Mesangial cell (primary cell): ENCODE results near the gene CHKB. TPM values are rescaled to one million over a fixed set of nuclear protein-coding genes. Genes with fewer than 3 reads are reported as not detected.

Experiments
- total RNA-seq: library from RNA; depleted of rRNA; stranded (reverse); fragments of >200 nt; gene quantifications from 2 replicates; pipeline ENCODE4 v1.2.3, GENCODE V29; 2015

The CHKB gene
- total RNA-seq: 36.7 and 69.5 TPM in 2 replicates

GRCh38 chr22:50582493-50583293 is at the start of gene CHKB:
TSS of gene CHKB (minus strand) at chr22:50582849. CDS start at chr22:50582781, 68 bp downstream.

DNA sequence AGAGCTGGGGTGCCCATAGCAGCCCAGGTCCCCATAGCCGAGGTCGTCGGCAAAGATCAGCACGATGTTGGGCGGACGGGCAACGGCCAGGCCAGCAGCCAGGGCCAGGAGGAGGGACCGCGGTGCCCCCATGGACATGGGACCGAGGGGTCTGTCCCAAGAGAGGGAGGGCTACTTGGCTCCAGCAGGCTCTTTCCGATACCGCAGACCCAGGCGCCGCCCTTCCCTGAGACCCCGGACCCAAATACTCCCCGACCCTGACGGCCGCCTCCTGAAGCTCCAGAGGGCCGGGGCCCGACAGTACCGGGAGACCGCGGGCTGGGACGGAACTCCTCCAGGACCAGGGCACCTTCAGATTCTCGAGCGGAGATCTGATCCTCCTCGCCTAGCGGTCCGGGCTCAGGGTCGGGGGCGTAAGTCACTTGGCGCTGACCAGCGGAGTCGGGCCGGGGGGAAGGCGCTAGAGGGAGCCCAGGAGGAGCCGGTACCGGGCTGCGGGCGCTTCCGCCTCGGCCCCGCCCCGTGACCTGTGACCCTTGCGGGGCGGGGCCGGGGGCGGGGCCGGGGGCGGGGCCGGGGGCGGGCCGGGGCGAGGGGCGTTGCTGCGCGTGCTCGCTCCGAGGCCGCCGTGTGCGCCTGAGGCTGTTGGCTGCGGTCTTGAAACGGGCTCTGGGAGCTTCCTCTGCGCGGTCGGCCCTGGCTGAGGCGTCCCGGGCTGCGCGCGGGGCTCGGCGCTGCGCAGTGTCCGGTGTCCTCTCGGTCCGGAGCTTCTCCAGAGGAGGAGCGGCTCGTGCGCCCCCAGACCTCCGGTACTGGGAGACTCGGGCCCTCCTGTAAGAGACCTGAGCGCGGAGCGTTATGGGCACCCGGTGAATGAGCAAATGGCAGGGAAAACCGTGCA is 45.2 kb upstream of the CHKB start, which contains the start of gene ARSA:
Gene ARSA (minus strand): TSS at position 511 of the 901 bp plus-strand sequence. CDS start 373 bp downstream, at position 138.

DNA sequence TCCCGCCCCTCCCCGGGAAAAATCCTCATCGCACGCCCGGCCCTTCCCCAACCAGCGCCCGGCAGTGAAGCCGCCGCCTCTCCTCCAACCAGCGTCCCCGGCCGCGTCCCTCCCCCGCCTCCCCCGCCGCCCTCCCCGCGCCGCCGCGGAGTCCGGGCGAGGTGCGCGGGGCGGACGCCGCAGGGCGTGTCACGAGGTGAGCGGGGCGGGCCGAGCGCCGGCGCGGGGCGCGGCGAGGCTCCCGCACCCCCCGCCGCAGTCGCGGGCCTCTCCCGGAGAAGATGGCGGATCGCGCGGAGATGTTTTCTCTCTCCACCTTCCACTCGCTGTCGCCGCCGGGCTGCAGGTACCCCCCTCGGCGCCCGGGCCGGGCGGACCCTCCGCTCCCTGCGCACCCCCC is 17.9 kb upstream of the CHKB start, which contains the start of gene MAPK8IP2:
Gene MAPK8IP2 (plus strand): TSS at position 256 of the 400 bp plus-strand sequence. CDS start 26 bp downstream, at position 282.

DNA sequence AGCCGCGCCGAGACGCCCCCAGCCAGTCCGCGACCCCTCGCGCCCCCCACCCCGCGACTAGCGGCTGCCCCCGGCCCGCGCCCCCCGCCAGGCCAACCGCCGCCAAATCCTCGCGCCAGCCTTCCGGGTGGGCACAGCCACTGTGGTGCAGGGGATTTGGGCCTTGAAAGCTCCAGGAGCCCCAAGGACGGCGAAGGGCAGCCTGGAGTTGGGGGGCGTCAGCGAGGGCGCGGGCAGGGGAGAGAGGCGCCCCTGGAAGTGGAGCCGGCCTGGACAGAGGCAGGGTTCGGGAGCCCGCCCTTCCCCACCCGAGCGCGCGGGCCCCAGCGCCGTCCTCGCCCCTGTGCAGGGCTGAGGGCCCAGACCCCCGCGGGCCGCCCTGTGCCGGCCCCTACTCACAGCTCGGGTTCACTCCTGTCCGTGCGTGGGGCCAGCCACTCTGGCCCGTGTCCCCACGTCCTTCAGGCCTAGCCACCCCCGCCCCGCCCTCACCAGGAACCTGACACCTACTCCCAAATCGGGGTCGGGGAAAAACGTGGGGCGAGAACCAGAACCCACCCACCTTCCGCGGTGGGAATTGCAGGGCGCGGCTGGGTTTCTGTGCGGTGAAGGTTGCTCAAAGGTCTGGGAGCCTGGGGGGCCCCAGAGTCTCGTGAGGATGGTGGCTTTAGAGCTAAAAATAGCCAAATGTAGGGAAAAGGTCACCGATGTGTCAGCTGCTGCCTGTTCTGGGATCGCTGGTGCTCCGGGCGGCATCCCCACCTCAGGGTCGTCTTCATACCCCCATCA is 4.5 kb downstream of the CHKB start, which contains the start of gene CPT1B:
Gene CPT1B (minus strand): TSS at position 441 of the 789 bp plus-strand sequence. CDS start 512 bp downstream, outside the sequence.

GRCh38 chr22:50562523-50563412 is 19.9 kb downstream of the CHKB start, which contains the start of gene SYCE3:
TSS of gene SYCE3 (minus strand) at chr22:50562919. CDS start at chr22:50556405, 6,514 bp downstream.

DNA sequence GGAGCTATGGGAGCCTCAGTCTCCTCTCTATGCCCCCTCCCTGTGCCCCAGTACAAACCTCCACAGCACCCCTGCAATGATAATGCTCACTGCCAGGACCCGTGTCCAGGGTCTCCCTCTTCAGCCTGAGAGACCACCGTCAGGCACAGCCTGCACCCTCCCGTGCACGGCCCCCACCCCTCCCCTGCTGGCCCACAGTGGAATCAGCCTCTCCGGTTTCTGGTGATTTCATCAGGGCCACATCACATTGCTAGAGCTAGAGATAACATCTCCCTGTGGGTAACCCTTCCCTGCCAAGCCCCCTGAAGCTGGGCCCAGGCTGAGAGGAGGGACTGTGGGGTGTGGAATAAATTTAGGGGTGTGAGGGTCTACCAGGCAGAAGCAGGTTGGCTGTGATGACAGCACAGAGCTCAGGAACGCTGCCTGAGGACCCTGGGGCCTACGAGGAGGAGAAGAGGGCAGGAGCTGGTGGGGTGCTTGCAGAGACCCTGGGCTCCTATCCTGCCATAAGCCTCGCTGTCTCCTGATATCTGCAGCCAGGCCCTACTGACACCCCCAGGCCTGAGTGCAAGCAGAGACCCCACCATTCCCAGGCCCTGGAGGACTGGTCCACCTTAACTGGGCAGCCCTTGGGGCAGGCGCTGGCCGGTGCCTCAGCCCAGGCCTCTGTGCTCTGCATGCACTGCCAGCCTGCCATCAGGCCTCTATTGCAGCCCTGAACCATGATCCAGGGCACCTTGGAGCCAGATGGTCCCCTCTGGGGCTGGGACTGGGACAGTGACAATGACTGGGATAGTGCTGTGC is 36.9 kb downstream of the CHKB start, which contains the start of gene KLHDC7B:
Gene KLHDC7B (plus strand): TSS at position 378 of the 804 bp plus-strand sequence. CDS start 345 bp downstream, at position 723.

DNA sequence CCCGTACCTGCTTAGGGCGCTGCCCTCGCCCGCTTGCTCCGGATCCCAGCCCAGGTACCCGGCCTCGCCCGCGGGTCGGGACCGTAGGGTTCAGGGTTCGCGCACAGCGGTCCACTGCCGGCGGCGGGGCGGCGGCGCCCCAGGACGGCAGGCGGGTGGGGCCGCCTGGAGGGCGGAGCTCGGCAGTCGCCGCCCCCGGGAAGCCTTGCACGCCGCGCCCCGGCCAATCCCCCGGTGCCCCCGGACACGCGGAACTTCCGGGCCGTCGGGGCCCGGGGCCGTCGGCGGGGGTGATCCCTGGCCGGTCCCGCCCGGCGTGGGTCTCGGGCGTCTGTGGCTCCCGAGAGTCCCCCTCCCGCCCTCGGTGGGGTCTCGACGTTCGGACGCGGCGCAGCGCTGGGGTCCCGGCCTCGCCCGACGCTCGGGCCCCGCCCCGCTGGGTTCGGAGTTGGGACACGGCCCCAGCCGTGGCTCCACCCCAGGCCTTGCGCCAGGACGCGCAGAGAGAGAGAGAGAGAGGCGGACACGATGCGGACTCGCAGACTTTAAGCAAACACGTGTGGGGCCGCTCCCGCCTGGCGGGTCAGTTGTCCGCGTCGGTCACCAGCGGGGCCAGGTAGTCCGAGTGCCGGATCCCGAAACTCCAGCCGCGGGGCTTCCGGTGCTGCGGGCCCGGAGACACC is 52.6 kb downstream of the CHKB start, which contains the start of gene TYMP:
Gene TYMP (minus strand): TSS at position 116 of the 683 bp plus-strand sequence. CDS start 303 bp downstream, outside the sequence.

Other genes starting within 250 kb of the CHKB start
- 37.6 and 52.5 TPM in 2 replicates for gene PPP6R2, start 239.5 kb downstream of the CHKB start, total RNA-seq
- gene SBF1, start 107.8 kb downstream of the CHKB start, total RNA-seq: 74.1 and 83.3 TPM in 2 replicates
- gene ADM2, start 101.3 kb downstream of the CHKB start, total RNA-seq: 5.9 and 14.1 TPM in 2 replicates
- 0.33 and 1.5 TPM in 2 replicates for gene MIOX, start 96.0 kb downstream of the CHKB start, total RNA-seq
- 102 and 128 TPM in 2 replicates for gene LMF2, start 75.1 kb downstream of the CHKB start, total RNA-seq
- gene NCAPH2, start 74.6 kb downstream of the CHKB start, total RNA-seq: 27.3 and 81.8 TPM in 2 replicates
- gene SCO2, start 57.3 kb downstream of the CHKB start, total RNA-seq: 0.33 and 2.7 TPM in 2 replicates
- 11.9 and 37.3 TPM in 2 replicates for gene TYMP, start 52.8 kb downstream of the CHKB start, total RNA-seq
- 0.16 and 1.3 TPM in 2 replicates for gene KLHDC7B, start 37.0 kb downstream of the CHKB start, total RNA-seq
- gene SYCE3, start 19.9 kb downstream of the CHKB start, total RNA-seq: not detected in 2 replicates
- gene CPT1B, start 4.4 kb downstream of the CHKB start, total RNA-seq: 1.9 TPM in 1 of 2 replicates, not detected in the other
- gene MAPK8IP2, start 17.9 kb upstream of the CHKB start, total RNA-seq: 0.33 and 1.0 TPM in 2 replicates
- 20.9 and 59.3 TPM in 2 replicates for gene ARSA, start 45.3 kb upstream of the CHKB start, total RNA-seq
- gene SHANK3, start 90.0 kb upstream of the CHKB start, total RNA-seq: 2.3 and 4.9 TPM in 2 replicates
- not detected in 2 replicates for gene ACR, start 155.4 kb upstream of the CHKB start, total RNA-seq
- gene RABL2B, start 200.8 kb upstream of the CHKB start, total RNA-seq: 16.5 and 18.1 TPM in 2 replicates